SK-N-SH treated with all-trans-retinoic acid at 6 μM for 48 hours (cell line): ENCODE results near the gene AGPAT4.

Experiments used
- ATAC-seq: fragments of 200-7000 bp; cut with Tn5 transposase; 3 replicates; pipeline ENCODE4 v1.9.1; 2020; ENCODE audit warnings: mild to moderate bottlenecking, moderate library complexity
- ARNTL ChIP-seq: fragments of 450-650 bp; formaldehyde crosslinking; IDR thresholded peaks from 2 replicates; pipeline ENCODE4 v1.5.0; 2020; ENCODE audit warnings: low read depth, mild to moderate bottlenecking, moderate library complexity, borderline replicate concordance
- BACH2 ChIP-seq: fragments of 250-450 bp; sonication (Bioruptor Pico); IDR thresholded peaks from 2 replicates; pipeline ENCODE4 v1.9.0; 2021; ENCODE audit warnings: mild to moderate bottlenecking, borderline replicate concordance
- CSDC2 ChIP-seq: fragments of 250-450 bp; sonication (Bioruptor Pico); IDR thresholded peaks from 2 replicates; pipeline ENCODE4 v1.5.0; 2020; ENCODE audit warnings: mild to moderate bottlenecking, moderate library complexity
- ESRRG ChIP-seq: fragments of 250-450 bp; sonication (Bioruptor Pico); IDR thresholded peaks from 2 replicates; pipeline ENCODE4 v1.6.1; 2021; ENCODE audit warnings: mild to moderate bottlenecking
- GLIS3 ChIP-seq: fragments of 250-450 bp; sonication (Bioruptor Pico); IDR thresholded peaks from 2 replicates; pipeline ENCODE4 v1.5.0; 2020; ENCODE audit warnings: mild to moderate bottlenecking, moderate library complexity
- ISL1 ChIP-seq: fragments of 250-450 bp; sonication (Bioruptor Pico); IDR thresholded peaks from 2 replicates; pipeline ENCODE4 v2.1.2; 2022; ENCODE audit warnings: mild to moderate bottlenecking, moderate library complexity
- OSR1 ChIP-seq: fragments of 250-450 bp; sonication (Bioruptor Pico); IDR thresholded peaks from 2 replicates; pipeline ENCODE4 v1.8.0; 2022; ENCODE audit warnings: moderate library complexity, mild to moderate bottlenecking, inconsistent platforms
- PPARA ChIP-seq: fragments of 250-450 bp; sonication (Bioruptor Pico); IDR thresholded peaks from 2 replicates; pipeline ENCODE4 v1.5.0; 2020; ENCODE audit warnings: mild to moderate bottlenecking, borderline replicate concordance
- RARB ChIP-seq: fragments of 250-450 bp; sonication (Bioruptor Pico); IDR thresholded peaks from 2 replicates; pipeline ENCODE4 v1.8.0; 2021; ENCODE audit warnings: mild to moderate bottlenecking, moderate library complexity
- SNAI2 ChIP-seq: fragments of 250-450 bp; sonication (Bioruptor Pico); IDR thresholded peaks from 2 replicates; pipeline ENCODE4 v1.5.0; 2020; ENCODE audit warnings: mild to moderate bottlenecking, moderate library complexity
- TCF4 ChIP-seq: fragments of 250-450 bp; sonication (Bioruptor Pico); IDR thresholded peaks from 2 replicates; pipeline ENCODE4 v1.8.0; 2021; ENCODE audit warnings: mild to moderate bottlenecking, moderate library complexity, borderline replicate concordance
- TOX ChIP-seq: fragments of 250-450 bp; sonication (Bioruptor Pico); IDR thresholded peaks from 2 replicates; pipeline ENCODE4 v1.8.0; 2021; ENCODE audit warnings: mild to moderate bottlenecking, moderate library complexity, borderline replicate concordance
- ZC3H10 ChIP-seq: fragments of 250-450 bp; sonication (Bioruptor Pico); IDR thresholded peaks from 2 replicates; pipeline ENCODE4 v1.5.1; 2021; ENCODE audit warnings: mild to moderate bottlenecking, moderate library complexity
- ZFP3 ChIP-seq: fragments of 250-450 bp; sonication (Bioruptor Pico); IDR thresholded peaks from 2 replicates; pipeline ENCODE4 v1.5.0; 2020; ENCODE audit warnings: mild to moderate bottlenecking, moderate library complexity
- ZFP30 ChIP-seq: fragments of 450-650 bp; formaldehyde crosslinking; IDR thresholded peaks from 2 replicates; pipeline ENCODE4 v1.5.0; 2022; ENCODE audit warnings: mild to moderate bottlenecking, moderate library complexity
- ZNF565 ChIP-seq: fragments of 450-650 bp; formaldehyde crosslinking; conservative IDR thresholded peaks from 2 replicates; pipeline ENCODE4 v1.5.0; 2020; ENCODE audit warnings: low read depth, mild to moderate bottlenecking, moderate library complexity
- ZNF70 ChIP-seq: fragments of 450-650 bp; formaldehyde crosslinking; IDR thresholded peaks from 2 replicates; pipeline ENCODE4 v1.5.0; 2020; ENCODE audit warnings: mild to moderate bottlenecking, moderate library complexity
- ZNF8 ChIP-seq: fragments of 450-650 bp; formaldehyde crosslinking; IDR thresholded peaks from 2 replicates; pipeline ENCODE4 v1.5.0; 2020; ENCODE audit warnings: mild to moderate bottlenecking, moderate library complexity
- TF ChIP-seq, protein P1 (sequence below): fragments of 250-450 bp; sonication (Bioruptor Pico); IDR thresholded peaks from 2 replicates; pipeline ENCODE4 v1.5.0; 2020; ENCODE audit warnings: mild to moderate bottlenecking, moderate library complexity
- TF ChIP-seq, protein P2 (sequence below): fragments of 250-450 bp; sonication (Bioruptor Pico); IDR thresholded peaks from 2 replicates; pipeline ENCODE4 v1.5.1; 2020; ENCODE audit warnings: low read depth, mild to moderate bottlenecking, moderate library complexity
- TF ChIP-seq, protein P3 (sequence below): fragments of 250-450 bp; sonication (Bioruptor Pico); IDR thresholded peaks from 2 replicates; pipeline ENCODE4 v1.8.0; 2020; ENCODE audit warnings: mild to moderate bottlenecking, moderate library complexity, borderline replicate concordance
- TF ChIP-seq, protein P4 (sequence below): fragments of 250-450 bp; sonication (Bioruptor Pico); IDR thresholded peaks from 2 replicates; pipeline ENCODE4 v1.8.0; 2021; ENCODE audit warnings: low read depth, mild to moderate bottlenecking, moderate library complexity, borderline replicate concordance

The AGPAT4 gene

DNA sequence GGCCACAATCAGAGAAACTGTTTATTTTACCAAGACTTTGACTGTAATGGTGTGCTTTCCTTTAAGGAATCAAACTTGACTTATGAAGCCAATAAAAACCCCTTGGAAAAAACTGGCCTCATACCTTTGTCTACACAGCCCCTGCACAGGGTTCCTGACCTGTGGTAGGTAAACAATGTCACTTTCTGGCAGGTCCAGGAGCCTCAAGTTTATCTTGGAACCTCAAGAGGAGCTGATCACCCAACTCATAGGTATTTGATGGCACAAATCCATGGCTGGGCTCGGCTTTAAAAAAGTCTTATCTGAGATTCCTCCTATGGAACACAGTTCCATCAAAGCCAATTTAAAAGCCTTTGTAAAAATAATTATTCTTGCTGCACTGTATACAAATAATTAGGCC, 61.0 kb downstream of the AGPAT4 start:
- no peak for ATAC-seq

DNA sequence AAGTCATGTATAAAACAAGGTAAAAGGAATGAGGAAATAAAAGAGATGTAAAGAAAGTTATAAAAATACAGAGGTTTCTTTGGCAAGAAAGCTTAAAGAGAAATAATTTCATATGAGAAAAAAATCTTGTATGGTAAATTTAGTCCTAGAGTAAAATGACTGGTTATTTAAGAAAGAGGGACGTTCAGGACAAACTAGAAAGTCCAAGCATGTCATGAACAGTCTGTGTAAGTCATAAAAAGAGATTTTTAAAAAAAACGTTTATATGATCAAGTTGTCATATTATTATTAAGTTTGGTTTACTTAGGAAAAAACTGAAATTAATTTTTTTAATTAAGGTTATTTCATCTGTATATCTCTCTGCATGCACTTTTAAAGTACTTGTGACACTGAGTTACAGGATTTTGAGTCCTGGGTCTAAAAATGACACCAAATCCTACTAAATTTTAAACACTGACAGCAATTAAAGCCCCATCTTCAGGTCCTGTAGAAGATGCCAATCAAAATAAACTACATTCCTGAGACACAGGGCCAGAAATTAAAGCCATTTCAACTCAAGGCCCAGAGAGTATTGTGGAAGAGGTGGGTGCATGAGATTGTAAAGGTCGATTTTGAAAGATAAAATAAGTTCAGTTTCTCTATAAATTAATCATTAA, 62.4 kb downstream of the AGPAT4 start:
- no peak for TF ChIP-seq ZFP30
- TF ChIP-seq, protein P1, sequence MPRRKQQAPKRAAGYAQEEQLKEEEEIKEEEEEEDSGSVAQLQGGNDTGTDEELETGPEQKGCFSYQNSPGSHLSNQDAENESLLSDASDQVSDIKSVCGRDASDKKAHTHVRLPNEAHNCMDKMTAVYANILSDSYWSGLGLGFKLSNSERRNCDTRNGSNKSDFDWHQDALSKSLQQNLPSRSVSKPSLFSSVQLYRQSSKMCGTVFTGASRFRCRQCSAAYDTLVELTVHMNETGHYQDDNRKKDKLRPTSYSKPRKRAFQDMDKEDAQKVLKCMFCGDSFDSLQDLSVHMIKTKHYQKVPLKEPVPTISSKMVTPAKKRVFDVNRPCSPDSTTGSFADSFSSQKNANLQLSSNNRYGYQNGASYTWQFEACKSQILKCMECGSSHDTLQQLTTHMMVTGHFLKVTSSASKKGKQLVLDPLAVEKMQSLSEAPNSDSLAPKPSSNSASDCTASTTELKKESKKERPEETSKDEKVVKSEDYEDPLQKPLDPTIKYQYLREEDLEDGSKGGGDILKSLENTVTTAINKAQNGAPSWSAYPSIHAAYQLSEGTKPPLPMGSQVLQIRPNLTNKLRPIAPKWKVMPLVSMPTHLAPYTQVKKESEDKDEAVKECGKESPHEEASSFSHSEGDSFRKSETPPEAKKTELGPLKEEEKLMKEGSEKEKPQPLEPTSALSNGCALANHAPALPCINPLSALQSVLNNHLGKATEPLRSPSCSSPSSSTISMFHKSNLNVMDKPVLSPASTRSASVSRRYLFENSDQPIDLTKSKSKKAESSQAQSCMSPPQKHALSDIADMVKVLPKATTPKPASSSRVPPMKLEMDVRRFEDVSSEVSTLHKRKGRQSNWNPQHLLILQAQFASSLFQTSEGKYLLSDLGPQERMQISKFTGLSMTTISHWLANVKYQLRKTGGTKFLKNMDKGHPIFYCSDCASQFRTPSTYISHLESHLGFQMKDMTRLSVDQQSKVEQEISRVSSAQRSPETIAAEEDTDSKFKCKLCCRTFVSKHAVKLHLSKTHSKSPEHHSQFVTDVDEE (CRISPR knock-in tag) = no peak
- TF ChIP-seq, protein P2, sequence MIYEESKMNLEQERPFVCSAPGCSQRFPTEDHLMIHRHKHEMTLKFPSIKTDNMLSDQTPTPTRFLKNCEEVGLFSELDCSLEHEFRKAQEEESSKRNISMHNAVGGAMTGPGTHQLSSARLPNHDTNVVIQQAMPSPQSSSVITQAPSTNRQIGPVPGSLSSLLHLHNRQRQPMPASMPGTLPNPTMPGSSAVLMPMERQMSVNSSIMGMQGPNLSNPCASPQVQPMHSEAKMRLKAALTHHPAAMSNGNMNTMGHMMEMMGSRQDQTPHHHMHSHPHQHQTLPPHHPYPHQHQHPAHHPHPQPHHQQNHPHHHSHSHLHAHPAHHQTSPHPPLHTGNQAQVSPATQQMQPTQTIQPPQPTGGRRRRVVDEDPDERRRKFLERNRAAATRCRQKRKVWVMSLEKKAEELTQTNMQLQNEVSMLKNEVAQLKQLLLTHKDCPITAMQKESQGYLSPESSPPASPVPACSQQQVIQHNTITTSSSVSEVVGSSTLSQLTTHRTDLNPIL = no peak
- no peak for TF ChIP-seq RARB (CRISPR knock-in tag)
- TF ChIP-seq, protein P3, sequence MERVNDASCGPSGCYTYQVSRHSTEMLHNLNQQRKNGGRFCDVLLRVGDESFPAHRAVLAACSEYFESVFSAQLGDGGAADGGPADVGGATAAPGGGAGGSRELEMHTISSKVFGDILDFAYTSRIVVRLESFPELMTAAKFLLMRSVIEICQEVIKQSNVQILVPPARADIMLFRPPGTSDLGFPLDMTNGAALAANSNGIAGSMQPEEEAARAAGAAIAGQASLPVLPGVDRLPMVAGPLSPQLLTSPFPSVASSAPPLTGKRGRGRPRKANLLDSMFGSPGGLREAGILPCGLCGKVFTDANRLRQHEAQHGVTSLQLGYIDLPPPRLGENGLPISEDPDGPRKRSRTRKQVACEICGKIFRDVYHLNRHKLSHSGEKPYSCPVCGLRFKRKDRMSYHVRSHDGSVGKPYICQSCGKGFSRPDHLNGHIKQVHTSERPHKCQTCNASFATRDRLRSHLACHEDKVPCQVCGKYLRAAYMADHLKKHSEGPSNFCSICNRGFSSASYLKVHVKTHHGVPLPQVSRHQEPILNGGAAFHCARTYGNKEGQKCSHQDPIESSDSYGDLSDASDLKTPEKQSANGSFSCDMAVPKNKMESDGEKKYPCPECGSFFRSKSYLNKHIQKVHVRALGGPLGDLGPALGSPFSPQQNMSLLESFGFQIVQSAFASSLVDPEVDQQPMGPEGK (CRISPR knock-in tag) = no peak
- no peak for TF ChIP-seq ZNF565 (CRISPR knock-in tag)
- no peak for TF ChIP-seq CSDC2 (CRISPR knock-in tag)
- TF ChIP-seq OSR1 (CRISPR knock-in tag) = no peak
- TF ChIP-seq BACH2 = no peak
- no peak for TF ChIP-seq SNAI2 (CRISPR knock-in tag)
- TF ChIP-seq ZNF70 (CRISPR knock-in tag) = no peak
- TF ChIP-seq, protein P4, sequence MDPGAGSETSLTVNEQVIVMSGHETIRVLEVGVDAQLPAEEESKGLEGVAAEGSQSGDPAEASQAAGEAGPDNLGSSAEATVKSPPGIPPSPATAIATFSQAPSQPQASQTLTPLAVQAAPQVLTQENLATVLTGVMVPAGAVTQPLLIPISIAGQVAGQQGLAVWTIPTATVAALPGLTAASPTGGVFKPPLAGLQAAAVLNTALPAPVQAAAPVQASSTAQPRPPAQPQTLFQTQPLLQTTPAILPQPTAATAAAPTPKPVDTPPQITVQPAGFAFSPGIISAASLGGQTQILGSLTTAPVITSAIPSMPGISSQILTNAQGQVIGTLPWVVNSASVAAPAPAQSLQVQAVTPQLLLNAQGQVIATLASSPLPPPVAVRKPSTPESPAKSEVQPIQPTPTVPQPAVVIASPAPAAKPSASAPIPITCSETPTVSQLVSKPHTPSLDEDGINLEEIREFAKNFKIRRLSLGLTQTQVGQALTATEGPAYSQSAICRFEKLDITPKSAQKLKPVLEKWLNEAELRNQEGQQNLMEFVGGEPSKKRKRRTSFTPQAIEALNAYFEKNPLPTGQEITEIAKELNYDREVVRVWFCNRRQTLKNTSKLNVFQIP (CRISPR knock-in tag) = no peak
- ATAC-seq = no peak

More for the DNA sequence above, 61.0 kb downstream of the AGPAT4 start:
- TF ChIP-seq TOX (CRISPR knock-in tag) = no peak
- TF ChIP-seq, protein P1 (CRISPR knock-in tag) = no peak
- no peak for TF ChIP-seq ZNF70 (CRISPR knock-in tag)
- no peak for TF ChIP-seq ISL1
- no peak for TF ChIP-seq ESRRG
- TF ChIP-seq, protein P2 = no peak
- no peak for TF ChIP-seq ZFP30
- TF ChIP-seq PPARA (CRISPR knock-in tag) = no peak

DNA sequence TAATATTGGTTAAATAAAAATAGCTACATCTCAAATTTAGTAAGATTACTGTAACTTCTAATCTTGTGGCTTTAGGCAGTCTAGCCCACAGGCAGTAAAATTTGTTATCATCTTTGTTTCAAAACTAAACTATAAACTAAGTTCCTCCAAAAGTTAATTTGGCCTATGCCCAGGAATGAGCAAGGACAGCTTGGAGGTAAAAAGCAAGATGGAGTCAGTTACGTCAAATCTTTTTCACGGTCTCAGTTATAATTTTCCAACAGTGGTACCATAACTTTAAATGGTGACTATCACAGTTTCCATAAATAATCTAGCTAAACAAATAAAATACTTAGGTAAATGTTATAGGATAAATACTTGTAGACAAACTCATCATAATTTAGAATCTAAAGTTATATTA, 63.0 kb downstream of the AGPAT4 start:
- no peak for ATAC-seq

More for the DNA sequence above, 63.0 kb downstream of the AGPAT4 start:
- no peak for TF ChIP-seq ZFP30
- no peak for TF ChIP-seq GLIS3 (CRISPR knock-in tag)
- no peak for TF ChIP-seq ZNF565 (CRISPR knock-in tag)
- TF ChIP-seq CSDC2 (CRISPR knock-in tag) = no peak
- TF ChIP-seq ZC3H10 (CRISPR knock-in tag) = no peak
- TF ChIP-seq PPARA (CRISPR knock-in tag) = no peak
- TF ChIP-seq, protein P3 (CRISPR knock-in tag) = no peak
- TF ChIP-seq SNAI2 (CRISPR knock-in tag) = no peak
- no peak for TF ChIP-seq ARNTL (CRISPR knock-in tag)
- no peak for TF ChIP-seq TOX (CRISPR knock-in tag)
- TF ChIP-seq ZNF8 = no peak
- no peak for TF ChIP-seq ZFP3 (CRISPR knock-in tag)
- no peak for TF ChIP-seq RARB (CRISPR knock-in tag)
- no peak for TF ChIP-seq ZNF70 (CRISPR knock-in tag)
- no peak for TF ChIP-seq TCF4
